ENCODE data around the gene MAGEA10. TPM values are rescaled to one million over a fixed set of nuclear protein-coding genes. Genes with fewer than 3 reads are reported as not detected.
"Not testable (repeated sequence)": the region's sequence is repeated elsewhere in the genome, so short reads cannot be mapped to it uniquely, and the experiment has no call there.

The MAGEA10 gene
- total RNA-seq, 1 donor from 2014 or later, result not detected

- no peak for DNase-seq (ENCODE audit: low read depth)
- Histone ChIP-seq H3K27me3 (ENCODE audit: control insufficient read depth, insufficient read depth, low read length) (no peaks in the 10 kb centered on the region), H3K36me3 (ENCODE audit: control insufficient read depth, insufficient read depth, low read length) (no peaks in the 10 kb centered on the region), H3K4me3 (ENCODE audit: low read depth, low read length) (no peak overlapping the region)
- no peak for TF ChIP-seq CTCF (IDR thresholded peaks at IDR 0.05; ENCODE audit: insufficient read depth, low read length, poor library complexity, severe bottlenecking)
Observed at GRCh38 chrX:152139589-152139988, 1.2 kb upstream of the MAGEA10 start.

- Histone ChIP-seq H3K27me3 (ENCODE audit: control insufficient read depth, insufficient read depth, low read length) (no peaks in the 10 kb centered on the region), H3K4me3 (ENCODE audit: low read depth, low read length) (no peak overlapping the region), H3K36me3 (ENCODE audit: control insufficient read depth, insufficient read depth, low read length) (no peaks in the 10 kb centered on the region)
- no peak for DNase-seq (ENCODE audit: low read depth)
- TF ChIP-seq CTCF (IDR thresholded peaks at IDR 0.05; ENCODE audit: insufficient read depth, low read length, poor library complexity, severe bottlenecking), result no peak
Observed at GRCh38 chrX:152137771-152138387, 498 bp downstream of the MAGEA10 start.

- no peak for TF ChIP-seq CTCF (IDR thresholded peaks at IDR 0.05; ENCODE audit: insufficient read depth, low read length, poor library complexity, severe bottlenecking)
- Histone ChIP-seq H3K36me3 (ENCODE audit: control insufficient read depth, insufficient read depth, low read length) (no peaks in the 10 kb centered on the region), H3K4me3 (ENCODE audit: low read depth, low read length) (no peak overlapping the region), H3K27me3 (ENCODE audit: control insufficient read depth, insufficient read depth, low read length) (no peaks in the 10 kb centered on the region)
- DNase-seq (ENCODE audit: low read depth), result no peak
Observed at GRCh38 chrX:152136312-152136711, 2.1 kb downstream of the MAGEA10 start.

- TF ChIP-seq CTCF (IDR thresholded peaks at IDR 0.05; ENCODE audit: insufficient read depth, low read length, poor library complexity, severe bottlenecking), result no peak
- Histone ChIP-seq H3K27me3 (ENCODE audit: control insufficient read depth, insufficient read depth, low read length) (no peaks in the 10 kb centered on the region), H3K36me3 (ENCODE audit: control insufficient read depth, insufficient read depth, low read length) (no peaks in the 10 kb centered on the region), H3K4me3 (ENCODE audit: low read depth, low read length) (no peak overlapping the region)
- no peak for DNase-seq (ENCODE audit: low read depth)
Observed at GRCh38 chrX:152131525-152131924, 6.9 kb downstream of the MAGEA10 start.

GRCh38 chrX:152129069-152129844 lies 9.1 kb downstream of the MAGEA10 start:
- H3K36me3 ChIP-seq (ENCODE audit: control insufficient read depth, insufficient read depth, low read length); H3K4me3 ChIP-seq (ENCODE audit: low read depth, low read length); DNase-seq (ENCODE audit: low read depth); H3K27me3 ChIP-seq (ENCODE audit: control insufficient read depth, insufficient read depth, low read length): not testable (repeated sequence)

GRCh38 chrX:152117305-152117704 lies 21.1 kb downstream of the MAGEA10 start:
- no peak for TF ChIP-seq CTCF (IDR thresholded peaks at IDR 0.05; ENCODE audit: insufficient read depth, low read length, poor library complexity, severe bottlenecking)
- no peak for DNase-seq (ENCODE audit: low read depth)
- H3K4me3 ChIP-seq (ENCODE audit: low read depth, low read length), result no peak overlapping the region
- no peaks in the 10 kb centered on the region for H3K36me3 ChIP-seq (ENCODE audit: control insufficient read depth, insufficient read depth, low read length)
- H3K27me3 ChIP-seq (ENCODE audit: control insufficient read depth, insufficient read depth, low read length), result no peaks in the 10 kb centered on the region
